NOMO-1 treated with DMSO at 0.1 percent for 48 hours (cell line): ENCODE results near the gene MSLN.
"Not testable (repeated sequence)": the region's sequence is repeated elsewhere in the genome, so short reads cannot be mapped to it uniquely, and the experiment has no call there.

Source experiments
- DNase-seq: peaks from one replicate; lab custom pipeline; 2025; ENCODE audit not compliant: unreplicated experiment; lab: John Stamatoyannopoulos, UW

MSLN gene

GRCh38 chr16:754121-754607, 6.4 kb upstream of the MSLN start:
- DNase-seq, result not testable (repeated sequence)

GRCh38 chr16:754656-755055, 5.9 kb upstream of the MSLN start:
- peak; percentile 74 for DNase-seq

GRCh38 chr16:756428-756827, 4.1 kb upstream of the MSLN start:
- no peak for DNase-seq

GRCh38 chr16:759110-759910, 1.2 kb upstream of the MSLN start:
- DNase-seq, result no peak

GRCh38 chr16:760065-760464, 469 bp upstream of the MSLN start:
- DNase-seq, result no peak

- DNase-seq, result no peak
Observed at GRCh38 chr16:761625-762513, 1.3 kb downstream of the MSLN start.

GRCh38 chr16:762595-763268, 2.2 kb downstream of the MSLN start:
- no peak for DNase-seq

GRCh38 chr16:763369-764183, 3.0 kb downstream of the MSLN start:
- no peak for DNase-seq

- no peak for DNase-seq
Observed at GRCh38 chr16:764184-764750, 3.7 kb downstream of the MSLN start.

- DNase-seq, result no peak
Observed at GRCh38 chr16:764848-765487, 4.4 kb downstream of the MSLN start.

GRCh38 chr16:765488-765865, 4.9 kb downstream of the MSLN start:
- no peak for DNase-seq

- no peak for DNase-seq
Observed at GRCh38 chr16:766008-766819, 5.7 kb downstream of the MSLN start.

GRCh38 chr16:766820-767640, 6.5 kb downstream of the MSLN start:
- DNase-seq, result no peak

GRCh38 chr16:767743-768235, 7.3 kb downstream of the MSLN start:
- DNase-seq, result no peak

- no peak for DNase-seq
Observed at GRCh38 chr16:768428-768827, 7.9 kb downstream of the MSLN start.

- DNase-seq, result no peak
Observed at GRCh38 chr16:769184-769784, 8.8 kb downstream of the MSLN start.

GRCh38 chr16:769934-770333, 9.4 kb downstream of the MSLN start:
- no peak for DNase-seq

- DNase-seq, result no peak
Observed at GRCh38 chr16:770411-770810, 9.9 kb downstream of the MSLN start.
